ENCODE results near the gene ETNK1.

ETNK1 gene

GRCh38 chr12:22635812-22636211 is 10.8 kb downstream of the ETNK1 start:
- no peak for DNase-seq

- no peak for DNase-seq
Measured at GRCh38 chr12:22640851-22641250, 15.9 kb downstream of the ETNK1 start.

GRCh38 chr12:22641353-22642053 is 16.5 kb downstream of the ETNK1 start:
- DNase-seq: no peak

GRCh38 chr12:22648668-22649067 is 23.7 kb downstream of the ETNK1 start:
- no peak for DNase-seq

GRCh38 chr12:22653075-22653474 is 28.1 kb downstream of the ETNK1 start:
- no peak for DNase-seq

- no peak for DNase-seq
Measured at GRCh38 chr12:22653791-22654190, 28.8 kb downstream of the ETNK1 start.

- peak; percentile 6 for DNase-seq
Measured at GRCh38 chr12:22656376-22656775, 31.4 kb downstream of the ETNK1 start.

- no peak for DNase-seq
Measured at GRCh38 chr12:22656831-22657230, 31.9 kb downstream of the ETNK1 start.

GRCh38 chr12:22657538-22657937 is 32.6 kb downstream of the ETNK1 start:
- DNase-seq: peak; percentile 23

GRCh38 chr12:22658214-22658613 is 33.2 kb downstream of the ETNK1 start:
- no peak for DNase-seq

GRCh38 chr12:22662356-22662755 is 37.4 kb downstream of the ETNK1 start:
- no peak for DNase-seq

GRCh38 chr12:22665476-22665875 is 40.5 kb downstream of the ETNK1 start:
- no peak for DNase-seq

- DNase-seq: no peak
Measured at GRCh38 chr12:22667122-22667521, 42.2 kb downstream of the ETNK1 start.

- DNase-seq: no peak
Measured at GRCh38 chr12:22668441-22668840, 43.5 kb downstream of the ETNK1 start.

- no peak for DNase-seq
Measured at GRCh38 chr12:22670762-22671161, 45.8 kb downstream of the ETNK1 start.

GRCh38 chr12:22672951-22673350 is 48.0 kb downstream of the ETNK1 start:
- no peak for DNase-seq

- no peak for DNase-seq
Measured at GRCh38 chr12:22677781-22678574, 53.0 kb downstream of the ETNK1 start.

GRCh38 chr12:22682663-22683062 is 57.7 kb downstream of the ETNK1 start:
- DNase-seq: no peak

- DNase-seq: no peak
Measured at GRCh38 chr12:22683131-22683530, 58.2 kb downstream of the ETNK1 start.

- peak; percentile 58 for DNase-seq
Measured at GRCh38 chr12:22684140-22685118, 59.5 kb downstream of the ETNK1 start.

GRCh38 chr12:22686193-22686592 is 61.2 kb downstream of the ETNK1 start:
- no peak for DNase-seq

GRCh38 chr12:22687361-22688076 is 62.5 kb downstream of the ETNK1 start:
- DNase-seq: no peak

- DNase-seq: no peak
Measured at GRCh38 chr12:22689876-22690275, 64.9 kb downstream of the ETNK1 start.

All from NCI-H82 (cell line).